Dedifferentiated amniotic fluid mesenchymal stem cell (primary cell): Measurements from ENCODE around the gene RYR2.

Source experiments
- DNase-seq: peaks from one replicate; pipeline ENCODE4 v3.0.0-alpha.2; 2016; ENCODE audit errors: extremely low spot score

RYR2 gene

DNA sequence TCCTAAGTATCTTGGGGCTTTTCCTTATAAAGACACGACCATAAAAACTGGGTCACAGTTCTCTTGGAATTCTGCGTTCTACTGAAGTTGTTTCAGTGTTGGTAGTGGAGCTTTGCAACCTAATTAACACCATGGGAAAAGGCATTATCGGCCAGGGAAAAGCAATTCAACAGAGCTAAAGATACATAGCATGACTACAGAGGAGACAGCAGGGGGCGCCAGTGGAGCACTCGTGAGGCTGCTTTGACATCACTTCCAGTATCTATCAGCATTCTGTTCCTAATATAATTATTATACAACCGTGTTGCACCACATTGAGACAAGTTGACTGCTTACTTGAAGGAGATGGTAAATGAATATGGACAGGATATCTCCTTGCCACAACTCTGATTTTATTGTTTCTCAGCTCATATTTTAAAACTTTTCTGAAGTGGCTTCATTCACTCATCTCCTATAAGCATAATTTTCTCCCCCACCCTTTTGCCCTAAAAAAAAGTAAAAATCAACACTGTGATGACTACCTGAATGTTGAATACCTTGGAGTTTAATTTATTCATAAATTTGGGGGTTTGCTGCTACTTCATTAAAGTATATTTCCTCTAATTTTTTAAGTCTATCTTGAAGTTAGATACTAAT, 809.3 kb downstream of the RYR2 start:
- no peak for DNase-seq

DNA sequence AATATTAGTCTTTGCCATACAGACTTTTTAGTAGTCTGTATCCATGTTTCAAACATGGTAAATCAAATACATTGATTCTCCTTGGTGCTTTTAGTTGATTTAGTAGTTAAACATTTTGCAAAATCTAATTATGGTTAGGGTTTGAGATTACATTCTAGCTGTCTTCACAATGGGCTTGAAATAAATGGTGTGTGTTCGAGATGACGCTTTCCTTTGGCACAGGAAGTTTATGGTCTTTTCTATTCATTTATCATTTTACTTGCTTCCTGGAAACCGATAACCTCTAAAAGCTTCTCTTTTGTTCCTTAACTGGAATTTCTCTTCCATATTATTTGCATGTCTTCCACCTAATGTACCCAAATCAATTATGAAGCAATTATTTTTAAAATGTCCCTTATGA, 810.4 kb downstream of the RYR2 start:
- DNase-seq: no peak

DNA sequence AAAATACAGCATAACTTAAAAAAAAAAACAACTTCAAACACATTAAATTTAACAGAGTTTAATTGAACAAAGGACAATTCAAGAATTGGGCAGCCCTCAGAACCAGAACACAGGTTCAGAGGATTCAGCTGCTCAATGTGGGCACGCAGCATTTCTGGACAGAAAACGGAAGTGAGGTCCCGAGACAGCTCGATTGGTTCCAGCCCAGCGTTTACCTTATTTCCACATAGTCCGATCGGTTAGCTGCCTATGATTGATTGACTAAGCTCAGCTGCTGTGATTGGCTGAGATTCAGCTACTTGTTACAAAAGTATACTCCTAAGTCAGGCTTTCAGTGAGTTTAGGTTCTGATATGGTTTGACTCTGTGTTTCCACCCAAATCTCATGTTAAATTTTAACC, 815.5 kb downstream of the RYR2 start:
- DNase-seq: no peak

DNA sequence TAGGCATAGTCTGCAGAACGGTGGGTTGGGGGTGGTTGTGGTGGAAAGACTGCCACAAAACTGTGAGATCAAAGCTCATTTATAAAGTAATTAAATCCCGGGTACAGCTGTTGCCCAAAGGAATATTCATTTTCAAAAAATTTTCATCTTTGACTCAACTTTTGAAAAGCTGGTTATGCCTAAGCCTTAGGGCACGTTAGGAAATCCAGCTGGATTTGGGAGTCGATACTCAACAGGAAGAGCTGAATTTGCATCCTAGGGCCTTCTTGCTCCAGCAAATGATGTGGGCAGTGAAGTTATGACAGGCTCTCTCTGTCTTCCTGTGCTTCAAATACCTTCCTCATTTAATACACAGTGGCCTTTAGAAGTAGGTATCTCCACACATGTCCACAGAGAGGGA, 817.0 kb downstream of the RYR2 start:
- no peak for DNase-seq

DNA sequence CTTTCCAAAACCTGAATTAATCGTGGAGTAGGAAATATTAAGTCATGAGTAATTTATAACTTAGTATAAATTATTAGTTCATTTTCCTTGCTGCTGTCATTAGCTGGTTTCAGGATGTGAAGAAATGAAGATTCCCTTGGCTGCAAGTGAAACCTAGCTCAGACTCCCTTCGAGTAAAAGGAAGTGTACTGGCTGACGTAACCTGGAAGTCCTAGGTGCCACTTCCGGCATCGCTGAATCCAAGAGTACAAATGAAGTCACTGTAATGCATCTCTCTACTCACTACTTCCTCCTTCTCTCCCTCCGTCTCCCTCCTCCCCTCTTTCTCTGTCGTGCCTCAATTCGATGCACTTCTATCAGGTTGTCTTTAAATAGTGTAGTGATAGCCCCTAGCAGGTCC, 820.0 kb downstream of the RYR2 start:
- DNase-seq: no peak

DNA sequence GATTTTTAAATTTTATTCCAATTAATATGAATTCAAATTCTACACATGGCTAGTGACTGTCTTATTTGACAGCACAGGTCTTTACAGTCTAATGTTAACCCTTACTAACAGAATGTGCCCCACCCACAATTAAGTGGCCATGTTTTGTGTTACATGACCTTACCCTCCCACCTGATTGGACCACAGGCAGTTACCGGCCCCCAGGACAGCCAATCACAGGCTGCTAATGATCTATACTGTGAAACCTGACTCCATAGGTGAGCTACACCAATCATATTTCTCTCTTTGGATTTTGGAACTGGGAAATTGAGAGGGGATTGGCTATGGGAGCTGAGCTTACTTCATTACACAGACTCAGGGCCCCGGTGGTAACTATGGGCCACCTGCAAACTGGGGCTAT, 821.2 kb downstream of the RYR2 start:
- no peak for DNase-seq

DNA sequence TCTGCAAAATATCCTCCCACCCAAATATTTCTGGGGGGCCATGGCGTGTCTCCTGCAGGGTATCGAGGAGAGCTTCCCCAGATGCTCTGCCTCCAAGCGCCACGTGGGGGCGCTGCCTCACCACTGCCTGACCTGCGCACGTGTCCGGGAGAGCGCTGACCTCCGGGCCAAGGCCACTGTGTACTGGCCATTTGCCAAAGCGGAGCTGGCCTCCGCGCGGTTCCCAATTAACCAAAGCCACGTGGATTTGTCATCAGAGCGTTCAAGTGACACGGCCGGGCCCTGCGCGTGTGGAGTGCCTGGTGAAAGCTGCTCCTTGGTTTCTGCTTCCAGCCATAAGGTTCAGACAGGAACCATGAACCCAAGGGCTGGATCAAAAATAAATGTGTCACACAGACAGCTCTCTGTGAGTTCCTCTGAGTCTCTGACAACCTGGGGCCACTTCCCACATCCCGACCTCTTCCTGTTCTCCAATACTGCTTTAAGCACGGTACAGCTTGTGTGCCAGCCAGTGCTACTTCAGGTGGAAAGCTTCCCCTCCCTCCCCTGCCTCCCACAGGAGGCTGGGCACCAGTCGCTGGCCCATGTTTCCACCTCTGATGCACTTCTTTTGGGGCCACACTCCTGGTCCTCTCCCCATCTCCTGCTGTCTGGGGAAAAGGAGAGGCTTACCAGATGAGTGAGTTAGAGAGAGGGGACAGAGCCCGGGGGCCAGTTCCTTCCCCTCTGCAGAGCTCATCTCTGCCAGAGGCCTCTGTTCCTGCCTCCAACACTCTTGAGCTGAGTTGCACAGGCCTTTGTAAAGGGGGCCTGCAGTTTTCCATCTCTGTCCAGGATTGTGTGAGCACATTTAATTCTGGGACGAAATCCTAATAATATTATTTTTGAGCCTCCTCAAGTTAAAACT, 822.6 kb downstream of the RYR2 start:
- DNase-seq: no peak

DNA sequence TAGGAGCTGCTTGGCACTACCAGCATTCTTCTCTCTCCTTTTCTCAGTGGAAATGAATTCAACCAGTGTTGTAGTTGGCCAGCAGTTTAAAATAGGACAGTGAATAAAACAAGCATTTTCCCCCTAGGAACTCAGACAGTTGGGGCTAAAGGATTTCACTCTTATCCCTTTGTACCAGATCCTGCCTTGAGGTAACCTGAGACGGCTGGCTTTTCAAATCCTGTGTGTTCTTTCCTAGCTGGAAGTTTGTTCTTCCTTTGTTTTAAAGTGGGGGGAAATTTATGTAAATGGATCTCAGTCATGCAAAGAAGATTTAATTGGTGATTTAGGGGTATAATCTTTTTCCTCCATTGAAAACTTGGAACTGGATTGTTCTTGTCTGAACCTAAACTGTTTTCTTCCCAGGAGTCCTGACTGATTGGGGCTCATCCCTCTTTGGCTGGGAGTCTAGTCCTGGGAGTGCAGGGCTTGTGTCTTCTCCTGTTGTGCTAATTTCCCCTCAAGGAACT, 825.5 kb downstream of the RYR2 start:
- no peak for DNase-seq

DNA sequence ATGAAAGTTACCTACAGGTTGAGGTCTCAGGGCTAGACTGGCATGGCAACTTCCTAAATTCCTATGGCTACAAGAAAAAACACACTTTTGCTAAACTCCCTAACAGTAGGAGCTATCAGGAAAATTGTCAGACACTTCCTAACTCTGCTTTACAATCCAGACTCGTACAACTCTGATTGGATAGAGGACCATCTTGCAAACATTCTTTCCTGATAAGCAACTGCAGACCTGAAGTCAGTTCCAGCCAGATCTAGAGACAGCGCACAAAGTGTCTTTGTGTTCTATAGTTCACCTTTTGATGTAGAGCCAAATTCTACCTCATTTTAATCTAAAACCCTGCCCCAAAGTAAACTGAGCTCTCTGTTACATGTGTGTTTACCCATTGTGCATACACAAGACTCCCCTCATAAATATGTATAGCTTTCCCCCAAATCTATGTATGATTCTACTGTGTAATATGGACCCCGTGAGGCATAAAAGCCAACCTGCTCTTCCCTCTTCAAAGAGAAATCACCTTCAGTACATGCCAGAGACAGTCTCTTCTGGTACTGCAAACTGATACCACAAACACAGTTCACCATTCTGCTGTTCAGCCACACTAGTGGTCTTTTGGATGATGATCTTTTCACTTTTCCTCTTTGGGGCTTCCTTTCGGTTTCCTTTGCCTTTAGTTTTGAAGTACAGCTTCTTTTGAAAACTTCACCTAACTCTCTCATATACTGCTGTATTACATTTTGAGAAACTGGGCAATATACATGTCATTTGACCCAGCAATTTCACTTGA, 827.0 kb downstream of the RYR2 start:
- DNase-seq: no peak

DNA sequence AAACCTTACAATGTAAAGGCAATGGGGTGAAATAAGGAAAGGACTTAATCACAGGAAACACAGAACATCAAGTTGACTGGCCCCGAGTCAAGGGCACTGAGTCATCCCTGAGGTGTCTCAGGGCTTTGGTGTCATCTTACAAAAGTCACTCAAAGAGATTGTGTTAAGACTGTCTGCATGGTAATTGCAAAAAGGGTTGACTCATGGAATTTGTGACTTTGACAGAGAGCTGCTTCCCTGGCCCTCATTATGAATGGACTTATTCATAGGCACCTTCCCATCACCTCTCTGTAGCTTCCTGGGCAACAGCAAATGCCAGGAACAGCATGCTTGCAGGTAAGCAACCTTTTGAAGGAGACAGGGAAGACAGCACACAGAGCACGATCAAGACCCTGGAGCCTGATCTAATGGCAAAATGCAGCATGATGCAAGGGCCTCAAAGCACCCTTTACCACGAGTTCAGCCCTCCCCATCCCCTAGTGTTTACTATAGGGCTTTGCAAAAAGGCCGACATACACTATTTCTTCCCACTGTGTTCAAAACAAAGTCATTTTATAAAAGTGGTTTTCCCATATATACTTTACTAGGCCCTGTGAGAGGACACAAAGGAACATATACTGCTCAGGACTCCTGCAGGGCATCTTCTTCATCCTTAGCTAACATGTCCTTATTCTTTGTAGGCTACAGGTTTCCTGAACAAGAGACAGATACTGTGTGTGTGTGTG, 831.7 kb downstream of the RYR2 start:
- no peak for DNase-seq

DNA sequence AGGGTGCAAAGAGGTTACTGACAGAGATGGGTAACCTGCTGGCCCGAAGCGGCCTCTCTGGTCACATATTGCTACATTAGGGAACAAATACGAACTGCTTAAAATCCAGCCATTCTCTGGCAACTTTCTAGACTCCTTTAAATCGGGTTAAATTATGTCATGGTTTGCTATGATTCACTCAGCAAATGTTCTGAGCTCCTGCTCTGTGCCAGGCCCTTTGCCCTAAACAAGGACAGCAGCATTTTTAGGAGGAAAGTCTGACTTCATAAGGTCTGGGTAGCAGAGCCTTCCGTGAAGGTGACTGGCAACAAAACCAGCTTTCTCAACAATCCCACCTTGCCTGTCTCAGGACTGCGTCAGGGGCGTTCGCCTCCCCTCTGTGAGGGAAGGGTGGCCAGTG, 833.3 kb downstream of the RYR2 start:
- no peak for DNase-seq

DNA sequence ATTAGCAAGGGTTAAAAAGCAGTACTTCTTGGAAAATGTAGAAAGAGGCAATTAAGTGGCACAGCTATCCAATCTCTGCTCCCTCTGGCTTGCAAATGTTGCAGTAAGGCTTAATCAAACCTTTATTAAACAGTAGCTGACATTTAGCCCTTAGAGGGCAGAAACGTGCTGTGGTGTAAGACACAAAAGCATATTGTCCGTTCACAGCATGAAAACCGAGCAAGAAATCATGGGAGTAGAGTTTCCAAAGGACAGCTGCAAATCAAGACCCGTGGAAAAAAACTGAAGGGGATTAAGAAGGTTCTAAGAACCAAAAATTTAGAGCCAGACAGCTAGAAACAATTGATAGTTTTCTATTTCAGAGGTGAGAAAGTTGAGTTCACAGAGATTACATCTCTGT, 835.6 kb downstream of the RYR2 start:
- DNase-seq: no peak

DNA sequence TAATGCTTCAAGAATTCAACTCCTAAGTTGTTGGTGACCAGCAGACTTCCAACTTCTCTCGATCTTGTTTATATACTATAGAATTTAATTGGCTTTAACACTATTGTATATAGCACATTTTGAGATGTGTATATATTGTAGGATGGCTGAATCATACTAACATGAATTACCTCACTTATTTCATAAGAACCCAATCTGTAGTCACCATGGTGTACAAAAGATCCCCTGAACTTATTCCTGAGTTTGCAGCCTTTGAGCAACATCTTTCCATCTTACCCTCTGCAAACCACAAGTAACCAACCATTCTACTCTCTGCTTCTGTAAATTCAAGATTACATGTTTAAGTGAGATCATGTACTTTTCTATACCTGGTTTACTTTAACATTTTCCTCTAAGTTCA, 836.4 kb downstream of the RYR2 start:
- DNase-seq: no peak

DNA sequence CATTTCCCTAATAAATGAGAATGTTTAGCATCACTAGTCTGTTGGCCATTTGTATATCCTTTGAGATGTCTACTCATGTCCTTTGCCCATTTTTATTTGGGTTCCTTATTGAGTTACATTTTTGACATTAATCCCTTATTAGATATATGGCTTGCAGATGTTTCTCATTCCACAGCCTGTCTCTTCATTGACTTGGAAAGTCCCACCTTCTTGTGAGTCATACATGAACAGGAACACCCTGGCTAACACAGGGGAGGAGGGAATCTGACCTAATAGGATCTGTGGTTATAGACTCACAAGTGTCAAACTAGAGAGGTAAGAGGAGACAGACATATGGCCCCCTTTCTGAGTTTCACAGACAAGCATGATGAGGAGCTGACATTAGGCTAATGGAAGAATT, 837.2 kb downstream of the RYR2 start:
- DNase-seq: no peak
